Neural crest cell (in vitro differentiated cells): ENCODE measurements around the gene IKBIP. TPM values are rescaled to one million over a fixed set of nuclear protein-coding genes. Genes with fewer than 3 reads are reported as not detected.

Experiments
- DNase-seq: peaks from one replicate; pipeline ENCODE4 v3.0.0; 2021; ENCODE audit warnings: low read depth, mixed read lengths, low spot score
- H3K27ac Mint-ChIP-seq: one replicate; pipeline ENCODE4 v1.8.0; 2021; ENCODE audit warnings: mild to moderate bottlenecking, mixed read lengths; ENCODE audit not compliant: unreplicated experiment
- H3K27me3 Mint-ChIP-seq: 2 replicates; pipeline ENCODE4 v1.8.0; 2021; ENCODE audit warnings: low read depth, mild to moderate bottlenecking, mixed read lengths
- H3K36me3 Mint-ChIP-seq: 2 replicates; pipeline ENCODE4 v1.8.0; 2021; ENCODE audit warnings: low read depth, mild to moderate bottlenecking, mixed read lengths
- H3K4me1 Mint-ChIP-seq: 2 replicates; pipeline ENCODE4 v1.8.0; 2021; ENCODE audit warnings: mixed read lengths
- H3K4me3 Mint-ChIP-seq: one replicate; pipeline ENCODE4 v1.8.0; 2021; ENCODE audit warnings: mild to moderate bottlenecking, mixed read lengths
- H3K9me3 Mint-ChIP-seq: 2 replicates; pipeline ENCODE4 v1.8.0; 2021; ENCODE audit warnings: mixed read lengths
- CTCF ChIP-seq: fragments of 200-600 bp; sonication (generic); conservative IDR thresholded peaks from 2 replicates; pipeline ENCODE4 v1.5.0; 2021; ENCODE audit warnings: antibody characterized with exemption, mild to moderate bottlenecking
- total RNA-seq: library from RNA; stranded (reverse); gene quantifications from 2 replicates; pipeline ENCODE4 v1.2.1, GENCODE V29; 2021

The IKBIP gene
- total RNA-seq, 1 donor from 2014 or later: 20.2 TPM

- H3K27me3 Mint-ChIP-seq: no peaks in the 10 kb centered on the region
- no peak for TF ChIP-seq CTCF
- DNase-seq: no peak
- H3K9me3 Mint-ChIP-seq: no peaks in the 10 kb centered on the region
- H3K4me1 Mint-ChIP-seq: peaks cover 4% of the 10 kb centered on the region
- peaks cover 4% of the 10 kb centered on the region for H3K36me3 Mint-ChIP-seq
- no peak overlapping the region for H3K4me3 Mint-ChIP-seq
- H3K27ac Mint-ChIP-seq: no peak overlapping the region
Measured at GRCh38 chr12:98637068-98637467, 7.5 kb downstream of the IKBIP start.

- Mint-ChIP-seq H3K4me1 (no peaks in the 10 kb centered on the region), H3K36me3 (peaks cover 4% of the 10 kb centered on the region), H3K27ac (no peak overlapping the region), H3K4me3 (no peak overlapping the region), H3K9me3 (no peaks in the 10 kb centered on the region), H3K27me3 (no peaks in the 10 kb centered on the region)
- TF ChIP-seq CTCF: no peak
- DNase-seq: no peak
Measured at GRCh38 chr12:98635657-98636323, 8.8 kb downstream of the IKBIP start.

- no peaks in the 10 kb centered on the region for H3K4me1 Mint-ChIP-seq
- DNase-seq: no peak
- no peaks in the 10 kb centered on the region for H3K27me3 Mint-ChIP-seq
- H3K9me3 Mint-ChIP-seq: peaks cover 2% of the 10 kb centered on the region
- TF ChIP-seq CTCF: no peak
- peaks cover 8% of the 10 kb centered on the region for H3K36me3 Mint-ChIP-seq
- H3K4me3 Mint-ChIP-seq: no peak overlapping the region
- no peak overlapping the region for H3K27ac Mint-ChIP-seq
Measured at GRCh38 chr12:98618952-98619351, 25.6 kb downstream of the IKBIP start.

DNA sequence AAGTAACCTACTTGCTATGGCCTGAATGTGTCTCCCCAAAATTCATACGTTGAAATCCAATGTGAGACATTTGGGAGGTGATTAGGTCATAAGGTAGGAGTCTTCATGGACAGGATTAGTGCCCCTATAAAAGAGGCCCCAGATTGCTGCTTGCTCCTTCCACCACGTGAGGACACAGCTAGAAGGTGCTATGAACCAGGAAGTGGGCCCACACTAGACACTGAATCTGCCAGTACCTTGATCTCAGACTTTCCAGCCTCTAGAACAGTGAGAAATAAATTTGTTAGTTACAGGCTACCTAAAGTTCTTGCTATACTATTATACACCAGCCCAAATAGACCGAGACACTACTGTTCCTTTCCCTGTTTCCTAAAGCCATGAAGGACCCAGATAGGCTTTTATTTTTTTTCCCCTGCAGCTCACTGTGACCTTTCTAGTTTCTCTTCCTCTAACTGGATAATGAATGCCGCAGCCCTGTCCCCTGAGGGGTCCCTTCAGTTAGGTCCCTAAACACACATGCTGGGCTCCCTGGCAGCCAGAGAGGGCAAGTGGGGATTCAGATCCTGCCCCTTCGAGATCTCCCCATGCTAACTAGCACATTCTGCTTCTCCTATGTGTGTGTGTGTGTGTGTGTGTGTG, 31.8 kb downstream of the IKBIP start:
- Mint-ChIP-seq H3K4me3 (no peak overlapping the region), H3K36me3 (peaks cover 13% of the 10 kb centered on the region), H3K9me3 (peaks cover 2% of the 10 kb centered on the region), H3K27me3 (no peaks in the 10 kb centered on the region), H3K4me1 (peaks cover 6% of the 10 kb centered on the region), H3K27ac (no peak overlapping the region)
- TF ChIP-seq CTCF: no peak
- no peak for DNase-seq

GRCh38 chr12:98610596-98610995, 34.0 kb downstream of the IKBIP start:
- Mint-ChIP-seq H3K4me1 (peaks cover 6% of the 10 kb centered on the region), H3K4me3 (no peak overlapping the region), H3K27me3 (no peaks in the 10 kb centered on the region), H3K36me3 (peaks cover 6% of the 10 kb centered on the region), H3K9me3 (no peaks in the 10 kb centered on the region), H3K27ac (no peak overlapping the region)
- no peak for TF ChIP-seq CTCF
- no peak for DNase-seq
